K562 (cell line): ENCODE results near the gene SLC34A1. TPM values are rescaled to one million over a fixed set of nuclear protein-coding genes. Genes with fewer than 3 reads are reported as not detected.
A peak's percentile ranks its signal among the peaks of the same experiment; 100 is the strongest.

ENCODE experiments used
- CTBP1 ChIP-seq: fragments of 450-650 bp; IDR thresholded peaks from 2 replicates; pipeline ENCODE4 v1.6.1; 2016; ENCODE audit warnings: borderline replicate concordance
- CUX1 ChIP-seq: fragments of 200-800 bp; sonication (Bioruptor generic); IDR thresholded peaks from 2 replicates; pipeline ENCODE4 v1.6.1; 2016; ENCODE audit warnings: missing genetic modification characterization, missing compliant biosample characterization
- NR2F6 ChIP-seq: fragments of 450-650 bp; formaldehyde crosslinking; IDR thresholded peaks from 2 replicates; pipeline ENCODE4 v1.4.0; 2020; ENCODE audit warnings: mild to moderate bottlenecking
- ZBTB11 ChIP-seq, 3 experiments: fragments of 200-800 bp in 1 of 3; fragments of 250-450 bp in 1 of 3; fragments of 450-650 bp in 1 of 3; sonication (Bioruptor Pico) in 1 of 3; sonication (Bioruptor generic) in 1 of 3; formaldehyde crosslinking in 1 of 3; IDR thresholded peaks; 2 replicates each; pipeline versions ENCODE4 v1.6.1 to v1.8.0; 2016 to 2022; ENCODE audit warnings: mild to moderate bottlenecking in 2 of 3, missing genetic modification characterization in 2 of 3, missing compliant biosample characterization in 1 of 3, moderate library complexity in 1 of 3
- ZBTB17 ChIP-seq: fragments of 450-650 bp; formaldehyde crosslinking; IDR thresholded peaks from 2 replicates; pipeline ENCODE4 v1.4.0; 2020; ENCODE audit warnings: mild to moderate bottlenecking
- ZKSCAN1 ChIP-seq: fragments of 150-350 bp; IDR thresholded peaks from 2 replicates; pipeline ENCODE4 v1.6.1; 2016; ENCODE audit warnings: low read depth, low read length
- ZNF263 ChIP-seq: sonication (generic); formaldehyde crosslinking; IDR thresholded peaks from 2 replicates; pipeline ENCODE4 v1.8.0; 2022; ENCODE audit warnings: mild to moderate bottlenecking, missing genetic modification reagents, borderline replicate concordance
- ZNF41 ChIP-seq: fragments of 250-450 bp; sonication (Bioruptor Pico); conservative IDR thresholded peaks from 2 replicates; pipeline ENCODE4 v1.4.0; 2020; ENCODE audit warnings: mild to moderate bottlenecking
- polyA plus RNA-seq, 8 experiments: library from polyadenylated mRNA; depleted of rRNA in 4 of 8; stranded (reverse) in 5 of 8; unstranded in 3 of 8; fragments of >200 nt; fragmentation: Nextera tagmentation in 2 of 8; fragmentation: Illumina TruSeq in 1 of 8; extraction: Ambion mirVana in 2 of 8; extraction: Trizol in 1 of 8; gene quantifications; 2 replicates each; pipeline versions ENCODE4 v1.2.1 to v1.2.3, GENCODE V29; 2011 to 2014; ENCODE audit warnings: inconsistent platforms in 1 of 8, missing spikeins in 1 of 8
- total RNA-seq, 7 experiments: library from RNA; depleted of rRNA in 6 of 7; stranded (reverse); fragments of >200 nt in 6 of 7; fragmentation: Illumina TruSeq in 2 of 7; extraction: Trizol in 2 of 7; gene quantifications; 2 replicates each; pipeline versions ENCODE4 v1.2.1 to v1.2.3, GENCODE V29; 2011 to 2021; ENCODE audit warnings: low replicate concordance in 1 of 7

SLC34A1 gene
- total and polyA plus RNA-seq, 9 of the 15 experiments (the other 6 are each of a cell fraction or from before 2014, with no cell fraction given) = not detected

- TF ChIP-seq ZNF263 (CRISPR knock-in tag) (peak; percentile 50; the same call in 1 of the 2 replicates), CUX1 (CRISPR knock-in tag) (no peak), ZBTB17 (CRISPR knock-in tag) (0 out of 2 replicates have a peak, but pooled peaks have one; percentile 21), ZKSCAN1 (peak; percentile 67; the same call in 1 of the 2 replicates), NR2F6 (no peak), CTBP1 (peak; percentile 33; the same call in 1 of the 2 replicates), ZBTB11 (CRISPR knock-in tag; IDR thresholded peaks at IDR 0.05) (peak in 2 of 3 experiments; percentile 67 to 92; a peak in 3 of 6 replicates), ZNF41 (no peak)
Observed at GRCh38 chr5:177357459-177358351, 26.5 kb upstream of the SLC34A1 start, which contains the start of gene RGS14 (continued).
